Neural crest cell (in vitro differentiated cells): ENCODE data around the gene YIF1A. TPM values are rescaled to one million over a fixed set of nuclear protein-coding genes. Genes with fewer than 3 reads are reported as not detected.

Source experiments
- DNase-seq: peaks from one replicate; pipeline ENCODE4 v3.0.0; 2021; ENCODE audit warnings: low read depth, mixed read lengths, low spot score
- H3K27ac Mint-ChIP-seq: one replicate; pipeline ENCODE4 v1.8.0; 2021; ENCODE audit warnings: mild to moderate bottlenecking, mixed read lengths; ENCODE audit not compliant: unreplicated experiment
- H3K27me3 Mint-ChIP-seq: 2 replicates; pipeline ENCODE4 v1.8.0; 2021; ENCODE audit warnings: low read depth, mild to moderate bottlenecking, mixed read lengths
- H3K36me3 Mint-ChIP-seq: 2 replicates; pipeline ENCODE4 v1.8.0; 2021; ENCODE audit warnings: low read depth, mild to moderate bottlenecking, mixed read lengths
- H3K4me1 Mint-ChIP-seq: 2 replicates; pipeline ENCODE4 v1.8.0; 2021; ENCODE audit warnings: mixed read lengths
- H3K4me3 Mint-ChIP-seq: one replicate; pipeline ENCODE4 v1.8.0; 2021; ENCODE audit warnings: mild to moderate bottlenecking, mixed read lengths
- H3K9me3 Mint-ChIP-seq: 2 replicates; pipeline ENCODE4 v1.8.0; 2021; ENCODE audit warnings: mixed read lengths
- total RNA-seq: library from RNA; stranded (reverse); gene quantifications from 2 replicates; pipeline ENCODE4 v1.2.1, GENCODE V29; 2021
- TF ChIP-seq, protein P1 (sequence below): fragments of 200-600 bp; sonication (generic); conservative IDR thresholded peaks from 2 replicates; pipeline ENCODE4 v1.5.0; 2021; ENCODE audit warnings: antibody characterized with exemption, mild to moderate bottlenecking

Gene YIF1A
- total RNA-seq, 1 donor from 2014 or later = 60.9 TPM

GRCh38 chr11:66239998-66240780 lies 48.8 kb downstream of the YIF1A start:
- DNase-seq = no peak

GRCh38 chr11:66239511-66239910 lies 49.4 kb downstream of the YIF1A start:
- H3K4me1 Mint-ChIP-seq = no peaks in the 10 kb centered on the region
- no peak for DNase-seq
- no peaks in the 10 kb centered on the region for H3K27me3 Mint-ChIP-seq
- H3K36me3 Mint-ChIP-seq = no peaks in the 10 kb centered on the region
- H3K4me3 Mint-ChIP-seq = no peak overlapping the region
- TF ChIP-seq, protein P1, sequence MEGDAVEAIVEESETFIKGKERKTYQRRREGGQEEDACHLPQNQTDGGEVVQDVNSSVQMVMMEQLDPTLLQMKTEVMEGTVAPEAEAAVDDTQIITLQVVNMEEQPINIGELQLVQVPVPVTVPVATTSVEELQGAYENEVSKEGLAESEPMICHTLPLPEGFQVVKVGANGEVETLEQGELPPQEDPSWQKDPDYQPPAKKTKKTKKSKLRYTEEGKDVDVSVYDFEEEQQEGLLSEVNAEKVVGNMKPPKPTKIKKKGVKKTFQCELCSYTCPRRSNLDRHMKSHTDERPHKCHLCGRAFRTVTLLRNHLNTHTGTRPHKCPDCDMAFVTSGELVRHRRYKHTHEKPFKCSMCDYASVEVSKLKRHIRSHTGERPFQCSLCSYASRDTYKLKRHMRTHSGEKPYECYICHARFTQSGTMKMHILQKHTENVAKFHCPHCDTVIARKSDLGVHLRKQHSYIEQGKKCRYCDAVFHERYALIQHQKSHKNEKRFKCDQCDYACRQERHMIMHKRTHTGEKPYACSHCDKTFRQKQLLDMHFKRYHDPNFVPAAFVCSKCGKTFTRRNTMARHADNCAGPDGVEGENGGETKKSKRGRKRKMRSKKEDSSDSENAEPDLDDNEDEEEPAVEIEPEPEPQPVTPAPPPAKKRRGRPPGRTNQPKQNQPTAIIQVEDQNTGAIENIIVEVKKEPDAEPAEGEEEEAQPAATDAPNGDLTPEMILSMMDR = no peak
- peak overlapping the region; percentile 75 for H3K27ac Mint-ChIP-seq
- H3K9me3 Mint-ChIP-seq = no peaks in the 10 kb centered on the region

More at GRCh38 chr11:66239998-66240780, 48.8 kb downstream of the YIF1A start:
- no peaks in the 10 kb centered on the region for H3K9me3 Mint-ChIP-seq
- no peak overlapping the region for H3K27ac Mint-ChIP-seq
- TF ChIP-seq, protein P1 = no peak
- no peaks in the 10 kb centered on the region for H3K27me3 Mint-ChIP-seq
- no peaks in the 10 kb centered on the region for H3K36me3 Mint-ChIP-seq
- no peaks in the 10 kb centered on the region for H3K4me1 Mint-ChIP-seq
- no peak overlapping the region for H3K4me3 Mint-ChIP-seq

GRCh38 chr11:66238786-66239413 lies 50.0 kb downstream of the YIF1A start:
- no peaks in the 10 kb centered on the region for H3K27me3 Mint-ChIP-seq
- no peak overlapping the region for H3K4me3 Mint-ChIP-seq
- H3K36me3 Mint-ChIP-seq = no peaks in the 10 kb centered on the region
- no peak for DNase-seq
- H3K9me3 Mint-ChIP-seq = no peaks in the 10 kb centered on the region
- H3K4me1 Mint-ChIP-seq = no peaks in the 10 kb centered on the region
- peak overlapping the region; percentile 12 for H3K27ac Mint-ChIP-seq
- TF ChIP-seq, protein P1 = no peak

- no peaks in the 10 kb centered on the region for H3K27me3 Mint-ChIP-seq
- TF ChIP-seq, protein P1 = no peak
- H3K4me3 Mint-ChIP-seq = no peak overlapping the region
- peaks cover 9% of the 10 kb centered on the region for H3K4me1 Mint-ChIP-seq
- no peaks in the 10 kb centered on the region for H3K36me3 Mint-ChIP-seq
- DNase-seq = no peak
- H3K9me3 Mint-ChIP-seq = no peaks in the 10 kb centered on the region
- H3K27ac Mint-ChIP-seq = no peak overlapping the region
These were observed 51.1 kb downstream of the YIF1A start for GRCh38 chr11:66237867-66238266.

DNA sequence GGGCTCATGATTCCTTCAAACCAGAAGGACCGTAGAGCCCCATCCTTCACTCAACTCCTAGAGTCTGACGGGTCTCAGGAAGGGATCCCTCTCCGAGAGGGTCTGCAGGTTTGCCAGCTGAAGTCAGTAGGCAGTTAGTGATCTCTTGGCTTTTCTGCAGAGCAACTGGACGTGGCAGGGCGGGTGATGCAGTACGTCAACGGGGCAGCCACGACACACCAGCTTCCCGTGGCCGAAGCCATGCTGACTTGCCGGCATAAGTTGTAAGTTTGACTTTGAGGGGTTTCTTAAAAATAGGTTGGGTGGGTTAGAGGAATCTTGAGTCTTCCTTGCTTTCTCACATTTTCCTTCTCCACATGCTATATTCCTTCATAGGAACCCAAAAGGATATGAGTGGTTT lies 53.8 kb downstream of the YIF1A start:
- TF ChIP-seq, protein P1 = no peak
- Mint-ChIP-seq H3K27me3 (no peaks in the 10 kb centered on the region), H3K4me3 (no peak overlapping the region), H3K4me1 (peaks cover 9% of the 10 kb centered on the region), H3K27ac (peak overlapping the region; percentile 46), H3K36me3 (no peaks in the 10 kb centered on the region), H3K9me3 (no peaks in the 10 kb centered on the region)
- DNase-seq = no peak

Other genes with a start within 250 kb of the YIF1A start
- gene GAL3ST3, start 240.0 kb downstream of the YIF1A start, total RNA-seq = 8.7 and 9.7 TPM in 2 replicates
- gene SF3B2, start 236.8 kb downstream of the YIF1A start, total RNA-seq = 261 and 262 TPM in 2 replicates
- 47.9 and 54.3 TPM in 2 replicates for gene PACS1, start 218.9 kb downstream of the YIF1A start, total RNA-seq
- 64.5 and 70.8 TPM in 2 replicates for gene KLC2, start 31.4 kb downstream of the YIF1A start, total RNA-seq
- 114 and 116 TPM in 2 replicates for gene RAB1B, start 20.5 kb downstream of the YIF1A start, total RNA-seq
- gene CNIH2, start 11.0 kb downstream of the YIF1A start, total RNA-seq = 44.6 and 46.0 TPM in 2 replicates
- gene TMEM151A, start 2.8 kb upstream of the YIF1A start, total RNA-seq = 0.57 and 1.0 TPM in 2 replicates
- gene CD248, start 27.9 kb upstream of the YIF1A start, total RNA-seq = 4.2 and 4.8 TPM in 2 replicates
- gene RIN1, start 47.3 kb upstream of the YIF1A start, total RNA-seq = 3.7 and 4.3 TPM in 2 replicates
- gene BRMS1, start 56.0 kb upstream of the YIF1A start, total RNA-seq = 40.2 and 49.0 TPM in 2 replicates
- gene B4GAT1, start 58.5 kb upstream of the YIF1A start, total RNA-seq = 43.3 and 43.8 TPM in 2 replicates
- 38.7 and 39.5 TPM in 2 replicates for gene SLC29A2, start 82.6 kb upstream of the YIF1A start, total RNA-seq
- gene NPAS4, start 131.9 kb upstream of the YIF1A start, total RNA-seq = 0.14 and 0.63 TPM in 2 replicates
- 91.4 and 92.7 TPM in 2 replicates for gene MRPL11, start 149.7 kb upstream of the YIF1A start, total RNA-seq
- 13.3 and 13.6 TPM in 2 replicates for gene PELI3, start 177.8 kb upstream of the YIF1A start, total RNA-seq
- gene DPP3, start 191.3 kb upstream of the YIF1A start, total RNA-seq = 66.8 and 68.9 TPM in 2 replicates
- 54.7 and 56.1 TPM in 2 replicates for gene BBS1, start 221.5 kb upstream of the YIF1A start, total RNA-seq